ENCODE results near the gene GSAP. TPM values are rescaled to one million over a fixed set of nuclear protein-coding genes. Genes with fewer than 3 reads are reported as not detected.

Gene GSAP
- total RNA-seq, 1 experiment from 2014 or later: 0.85 TPM

DNA sequence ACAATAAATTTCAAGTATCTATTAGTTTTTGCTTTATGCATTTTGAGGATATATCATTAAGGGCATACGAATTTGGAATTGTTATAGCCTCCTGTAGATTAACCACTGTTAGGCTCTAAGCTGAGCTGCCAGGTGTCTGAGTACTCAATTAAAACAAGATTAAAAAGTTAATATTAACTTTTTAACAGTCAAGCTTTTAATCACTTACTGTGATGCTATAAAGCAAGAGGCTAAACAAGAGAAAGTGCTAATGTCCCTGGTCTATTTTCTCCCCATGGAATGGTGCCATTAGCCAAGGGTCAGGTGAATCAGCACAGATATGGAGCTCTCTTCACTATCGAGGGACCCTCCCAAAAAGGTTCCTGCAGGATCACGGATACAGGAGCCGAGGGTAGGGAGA, 9.7 kb downstream of the GSAP start:
- no TSS peak for BruUV-seq (replicated peaks)
- ChIA-PET POLR2A (no interaction called here), CTCF (no interaction called here)
- H3K9me3 ChIP-seq (ENCODE audit: control insufficient read depth, insufficient read depth, low read depth, low read length): no peaks in the 10 kb centered on the region
- no peak for ATAC-seq
- no peak overlapping the region for H3K27ac ChIP-seq (ENCODE audit: low read length)
- H3K4me1 ChIP-seq (ENCODE audit: control insufficient read depth, insufficient read depth, low read length): no peaks in the 10 kb centered on the region
- in situ Hi-C loops (cut with HindIII; ENCODE audit: low pct_unique_long_range_greater_than_20kb, low sequenced_read_pairs) (no loop called here), intact Hi-C loops (cut with micrococcal nuclease; ENCODE audit: unreplicated experiment) (no loop called here)
- peaks cover 6% of the 10 kb centered on the region; the same call in 1 of the 2 replicates for H3K27me3 ChIP-seq (ENCODE audit: control insufficient read depth, insufficient read depth, low read length)
- DNase-seq (ENCODE audit: low read depth, low spot score): no peak
- H3K4me3 ChIP-seq (ENCODE audit: low read depth in 2 of 2, low read length in 2 of 2): no peak overlapping the region
- no peaks in the 10 kb centered on the region for H3K36me3 ChIP-seq (ENCODE audit: control insufficient read depth, insufficient read depth, low read length)
- TF ChIP-seq SIN3A (IDR thresholded peaks at IDR 0.05; ENCODE audit: borderline replicate concordance, insufficient read depth, low read depth, low read length): no peak
- no peak for TF ChIP-seq POLR2AphosphoS5 (IDR thresholded peaks at IDR 0.05; ENCODE audit: low read depth, low read length)
- no peak for TF ChIP-seq TCF7L2 (IDR thresholded peaks at IDR 0.05; ENCODE audit: low read depth, low read length)
- TF ChIP-seq, protein P1, sequence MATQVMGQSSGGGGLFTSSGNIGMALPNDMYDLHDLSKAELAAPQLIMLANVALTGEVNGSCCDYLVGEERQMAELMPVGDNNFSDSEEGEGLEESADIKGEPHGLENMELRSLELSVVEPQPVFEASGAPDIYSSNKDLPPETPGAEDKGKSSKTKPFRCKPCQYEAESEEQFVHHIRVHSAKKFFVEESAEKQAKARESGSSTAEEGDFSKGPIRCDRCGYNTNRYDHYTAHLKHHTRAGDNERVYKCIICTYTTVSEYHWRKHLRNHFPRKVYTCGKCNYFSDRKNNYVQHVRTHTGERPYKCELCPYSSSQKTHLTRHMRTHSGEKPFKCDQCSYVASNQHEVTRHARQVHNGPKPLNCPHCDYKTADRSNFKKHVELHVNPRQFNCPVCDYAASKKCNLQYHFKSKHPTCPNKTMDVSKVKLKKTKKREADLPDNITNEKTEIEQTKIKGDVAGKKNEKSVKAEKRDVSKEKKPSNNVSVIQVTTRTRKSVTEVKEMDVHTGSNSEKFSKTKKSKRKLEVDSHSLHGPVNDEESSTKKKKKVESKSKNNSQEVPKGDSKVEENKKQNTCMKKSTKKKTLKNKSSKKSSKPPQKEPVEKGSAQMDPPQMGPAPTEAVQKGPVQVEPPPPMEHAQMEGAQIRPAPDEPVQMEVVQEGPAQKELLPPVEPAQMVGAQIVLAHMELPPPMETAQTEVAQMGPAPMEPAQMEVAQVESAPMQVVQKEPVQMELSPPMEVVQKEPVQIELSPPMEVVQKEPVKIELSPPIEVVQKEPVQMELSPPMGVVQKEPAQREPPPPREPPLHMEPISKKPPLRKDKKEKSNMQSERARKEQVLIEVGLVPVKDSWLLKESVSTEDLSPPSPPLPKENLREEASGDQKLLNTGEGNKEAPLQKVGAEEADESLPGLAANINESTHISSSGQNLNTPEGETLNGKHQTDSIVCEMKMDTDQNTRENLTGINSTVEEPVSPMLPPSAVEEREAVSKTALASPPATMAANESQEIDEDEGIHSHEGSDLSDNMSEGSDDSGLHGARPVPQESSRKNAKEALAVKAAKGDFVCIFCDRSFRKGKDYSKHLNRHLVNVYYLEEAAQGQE (IDR thresholded peaks at IDR 0.05; ENCODE audit: insufficient read depth in 1 of 2, low read depth in 2 of 2, low read length in 1 of 2): no peak
- TF ChIP-seq, protein P2, sequence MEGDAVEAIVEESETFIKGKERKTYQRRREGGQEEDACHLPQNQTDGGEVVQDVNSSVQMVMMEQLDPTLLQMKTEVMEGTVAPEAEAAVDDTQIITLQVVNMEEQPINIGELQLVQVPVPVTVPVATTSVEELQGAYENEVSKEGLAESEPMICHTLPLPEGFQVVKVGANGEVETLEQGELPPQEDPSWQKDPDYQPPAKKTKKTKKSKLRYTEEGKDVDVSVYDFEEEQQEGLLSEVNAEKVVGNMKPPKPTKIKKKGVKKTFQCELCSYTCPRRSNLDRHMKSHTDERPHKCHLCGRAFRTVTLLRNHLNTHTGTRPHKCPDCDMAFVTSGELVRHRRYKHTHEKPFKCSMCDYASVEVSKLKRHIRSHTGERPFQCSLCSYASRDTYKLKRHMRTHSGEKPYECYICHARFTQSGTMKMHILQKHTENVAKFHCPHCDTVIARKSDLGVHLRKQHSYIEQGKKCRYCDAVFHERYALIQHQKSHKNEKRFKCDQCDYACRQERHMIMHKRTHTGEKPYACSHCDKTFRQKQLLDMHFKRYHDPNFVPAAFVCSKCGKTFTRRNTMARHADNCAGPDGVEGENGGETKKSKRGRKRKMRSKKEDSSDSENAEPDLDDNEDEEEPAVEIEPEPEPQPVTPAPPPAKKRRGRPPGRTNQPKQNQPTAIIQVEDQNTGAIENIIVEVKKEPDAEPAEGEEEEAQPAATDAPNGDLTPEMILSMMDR (IDR thresholded peaks at IDR 0.05): no peak

DNA sequence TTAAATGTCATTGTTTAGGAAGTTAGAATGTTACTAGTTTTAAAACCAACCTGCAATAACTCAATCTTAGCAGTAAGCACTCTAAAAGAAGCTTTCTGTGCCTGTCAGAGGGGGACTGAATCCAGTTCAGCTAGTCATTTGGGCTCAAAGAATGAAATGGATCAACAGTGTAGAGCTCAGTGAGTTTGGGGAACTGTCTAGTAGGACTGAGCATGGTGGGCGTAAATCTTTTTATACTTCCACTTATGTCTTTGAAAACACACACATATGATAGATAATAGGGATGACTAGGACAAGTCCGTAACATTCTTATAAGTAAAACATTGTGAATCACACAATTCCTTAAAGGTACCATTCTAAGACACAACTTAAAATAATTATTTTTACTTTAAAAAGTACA, 11.5 kb downstream of the GSAP start:
- Histone ChIP-seq H3K36me3 (ENCODE audit: control insufficient read depth, insufficient read depth, low read length) (no peaks in the 10 kb centered on the region), H3K4me3 (ENCODE audit: low read depth in 2 of 2, low read length in 2 of 2) (no peak overlapping the region), H3K4me1 (ENCODE audit: control insufficient read depth, insufficient read depth, low read length) (no peaks in the 10 kb centered on the region), H3K27ac (ENCODE audit: low read length) (no peak overlapping the region), H3K9me3 (ENCODE audit: control insufficient read depth, insufficient read depth, low read depth, low read length) (no peaks in the 10 kb centered on the region), H3K27me3 (ENCODE audit: control insufficient read depth, insufficient read depth, low read length) (peaks cover 8% of the 10 kb centered on the region; the same call in 1 of the 2 replicates)
- POLR2A ChIA-PET: no interaction called here
- ATAC-seq (no peak), DNase-seq (ENCODE audit: low read depth, low spot score) (no peak)
- intact Hi-C loops (cut with micrococcal nuclease; ENCODE audit: unreplicated experiment): no loop called here
- BruUV-seq (replicated peaks): no TSS peak
- in situ Hi-C loops (cut with HindIII; ENCODE audit: low pct_unique_long_range_greater_than_20kb, low sequenced_read_pairs): no loop called here
- CTCF ChIA-PET: no interaction called here
- no peak for TF ChIP-seq TCF7L2 (IDR thresholded peaks at IDR 0.05; ENCODE audit: low read depth, low read length)

DNA sequence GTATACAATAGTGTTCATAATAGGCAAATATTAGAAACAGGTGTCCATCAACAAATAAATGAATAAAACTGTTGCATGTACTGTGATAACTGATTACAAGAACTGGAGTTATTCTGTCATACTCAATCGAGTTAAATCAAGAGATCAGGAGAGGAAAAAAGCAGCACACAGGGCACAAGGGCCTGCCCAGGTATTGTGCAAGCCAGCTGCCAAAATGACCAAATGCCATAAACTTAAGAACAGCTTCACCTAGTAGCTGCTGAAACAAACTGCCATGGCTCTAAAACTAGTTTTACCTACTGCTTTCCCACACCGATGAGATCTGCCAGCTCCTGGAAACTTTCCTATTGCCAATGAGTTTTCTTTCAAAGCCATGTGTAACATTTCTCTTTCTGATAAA, 12.2 kb downstream of the GSAP start:
- intact Hi-C loops (cut with micrococcal nuclease; ENCODE audit: unreplicated experiment) (no loop called here), in situ Hi-C loops (cut with HindIII; ENCODE audit: low pct_unique_long_range_greater_than_20kb, low sequenced_read_pairs) (no loop called here)
- no peak for TF ChIP-seq TCF7L2 (IDR thresholded peaks at IDR 0.05; ENCODE audit: low read depth, low read length)
- TF ChIP-seq, protein P2 (IDR thresholded peaks at IDR 0.05): no peak
- TF ChIP-seq, protein P1 (IDR thresholded peaks at IDR 0.05; ENCODE audit: insufficient read depth in 1 of 2, low read depth in 2 of 2, low read length in 1 of 2): no peak
- no peak for DNase-seq (ENCODE audit: low read depth, low spot score)
- BruUV-seq (replicated peaks): no TSS peak
- H3K4me3 ChIP-seq (ENCODE audit: low read depth in 2 of 2, low read length in 2 of 2): no peak overlapping the region
- ChIA-PET CTCF (no interaction called here), POLR2A (no interaction called here)
- H3K9me3 ChIP-seq (ENCODE audit: control insufficient read depth, insufficient read depth, low read depth, low read length): no peaks in the 10 kb centered on the region
- peaks cover 9% of the 10 kb centered on the region; the same call in 1 of the 2 replicates for H3K27me3 ChIP-seq (ENCODE audit: control insufficient read depth, insufficient read depth, low read length)
- H3K36me3 ChIP-seq (ENCODE audit: control insufficient read depth, insufficient read depth, low read length): no peaks in the 10 kb centered on the region
- no peak overlapping the region for H3K27ac ChIP-seq (ENCODE audit: low read length)
- no peaks in the 10 kb centered on the region for H3K4me1 ChIP-seq (ENCODE audit: control insufficient read depth, insufficient read depth, low read length)
- ATAC-seq: no peak

Data from Panc1 (cell line).